Measurements from ENCODE around the gene TCP11. TPM values are rescaled to one million over a fixed set of nuclear protein-coding genes. Genes with fewer than 3 reads are reported as not detected.

The TCP11 gene
- total RNA-seq, 6 experiments from 2014 or later: 0.31 TPM; not detected in 5

DNA sequence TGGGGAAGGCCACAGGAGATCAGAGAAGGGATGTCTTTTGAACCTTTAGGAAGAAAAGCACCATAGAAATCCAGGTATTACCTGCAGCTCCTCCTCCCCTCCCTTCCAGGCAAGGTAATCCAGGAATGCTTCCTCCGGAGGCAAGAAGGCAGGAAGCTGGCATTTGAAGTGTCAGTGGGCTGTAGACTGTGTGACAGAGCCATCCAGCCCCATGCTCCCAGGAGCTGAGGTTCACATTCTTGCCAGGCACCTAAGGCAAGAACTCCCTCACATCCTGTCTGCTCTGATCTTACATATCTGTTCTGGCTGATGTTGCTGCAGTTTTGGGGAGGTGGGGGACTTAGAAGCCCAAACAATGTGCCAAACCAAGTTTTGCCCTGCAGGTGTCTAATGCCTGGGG lies 44.8 kb upstream of the TCP11 start:
- intact Hi-C loops (cut with DNase I): no loop called here

DNA sequence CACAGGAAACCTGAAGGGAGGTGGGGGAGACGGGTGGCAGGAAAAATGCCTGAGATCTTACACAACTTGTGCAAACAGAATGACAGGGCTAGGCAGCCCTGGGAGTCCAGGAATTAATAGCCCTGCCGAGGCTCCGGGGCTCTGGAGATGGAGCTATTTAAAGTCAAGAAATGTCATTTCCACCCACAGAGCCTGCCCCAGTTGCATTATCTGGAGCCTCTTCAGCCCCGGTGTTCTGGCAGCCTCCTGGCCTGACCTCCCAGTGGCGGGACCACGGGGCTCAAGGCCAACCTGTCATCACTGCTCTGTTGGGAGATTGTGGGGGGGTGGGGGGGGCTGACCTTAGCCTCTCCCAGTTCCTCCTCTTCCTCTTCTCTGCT lies 44.2 kb upstream of the TCP11 start:
- peak overlapping the region in 2 of 3 donors; percentile 21 for H3K4me3 ChIP-seq
- intact Hi-C loops (cut with DNase I): no loop called here
- H3K36me3 ChIP-seq: no peaks in the 10 kb centered on the region
- peaks cover 0 to 19% (median 3%) of the 10 kb centered on the region in 4 donors for H3K4me1 ChIP-seq
- ATAC-seq: peak; percentile 89 to 96 (median 94)
- 0% methylated on average over 3 of the region's 6 CpGs for WGBS (ENCODE audit: insufficient coverage, low coverage, low lambda C conversion rate, missing lambda C conversion rate)
- TF ChIP-seq, protein P1, sequence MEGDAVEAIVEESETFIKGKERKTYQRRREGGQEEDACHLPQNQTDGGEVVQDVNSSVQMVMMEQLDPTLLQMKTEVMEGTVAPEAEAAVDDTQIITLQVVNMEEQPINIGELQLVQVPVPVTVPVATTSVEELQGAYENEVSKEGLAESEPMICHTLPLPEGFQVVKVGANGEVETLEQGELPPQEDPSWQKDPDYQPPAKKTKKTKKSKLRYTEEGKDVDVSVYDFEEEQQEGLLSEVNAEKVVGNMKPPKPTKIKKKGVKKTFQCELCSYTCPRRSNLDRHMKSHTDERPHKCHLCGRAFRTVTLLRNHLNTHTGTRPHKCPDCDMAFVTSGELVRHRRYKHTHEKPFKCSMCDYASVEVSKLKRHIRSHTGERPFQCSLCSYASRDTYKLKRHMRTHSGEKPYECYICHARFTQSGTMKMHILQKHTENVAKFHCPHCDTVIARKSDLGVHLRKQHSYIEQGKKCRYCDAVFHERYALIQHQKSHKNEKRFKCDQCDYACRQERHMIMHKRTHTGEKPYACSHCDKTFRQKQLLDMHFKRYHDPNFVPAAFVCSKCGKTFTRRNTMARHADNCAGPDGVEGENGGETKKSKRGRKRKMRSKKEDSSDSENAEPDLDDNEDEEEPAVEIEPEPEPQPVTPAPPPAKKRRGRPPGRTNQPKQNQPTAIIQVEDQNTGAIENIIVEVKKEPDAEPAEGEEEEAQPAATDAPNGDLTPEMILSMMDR (IDR thresholded peaks at IDR 0.05): no peak
- TF ChIP-seq POLR2A (IDR thresholded peaks at IDR 0.05): peak; percentile 21
- peak in 1 of 3 donors; percentile 39 for DNase-seq
- peak overlapping the region; percentile 26 to 54 (median 37) for H3K27ac ChIP-seq
- H3K9me3 ChIP-seq: no peaks in the 10 kb centered on the region
- no peaks in the 10 kb centered on the region for H3K27me3 ChIP-seq

More for the DNA sequence above, 44.8 kb upstream of the TCP11 start:
- no peaks in the 10 kb centered on the region for H3K27me3 ChIP-seq
- no peaks in the 10 kb centered on the region for H3K36me3 ChIP-seq
- peaks cover 0 to 19% (median 3%) of the 10 kb centered on the region in 4 donors for H3K4me1 ChIP-seq
- WGBS (ENCODE audit: insufficient coverage, low coverage, low lambda C conversion rate, missing lambda C conversion rate): no CpG with 5 or more reads among the region's 1 CpG
- peak in 1 of 4 donors; percentile 10 for ATAC-seq
- H3K27ac ChIP-seq: no peak overlapping the region
- TF ChIP-seq, protein P1 (IDR thresholded peaks at IDR 0.05): no peak
- no peak for TF ChIP-seq POLR2A (IDR thresholded peaks at IDR 0.05)
- no peaks in the 10 kb centered on the region for H3K9me3 ChIP-seq
- no peak for DNase-seq
- H3K4me3 ChIP-seq: no peak overlapping the region

DNA sequence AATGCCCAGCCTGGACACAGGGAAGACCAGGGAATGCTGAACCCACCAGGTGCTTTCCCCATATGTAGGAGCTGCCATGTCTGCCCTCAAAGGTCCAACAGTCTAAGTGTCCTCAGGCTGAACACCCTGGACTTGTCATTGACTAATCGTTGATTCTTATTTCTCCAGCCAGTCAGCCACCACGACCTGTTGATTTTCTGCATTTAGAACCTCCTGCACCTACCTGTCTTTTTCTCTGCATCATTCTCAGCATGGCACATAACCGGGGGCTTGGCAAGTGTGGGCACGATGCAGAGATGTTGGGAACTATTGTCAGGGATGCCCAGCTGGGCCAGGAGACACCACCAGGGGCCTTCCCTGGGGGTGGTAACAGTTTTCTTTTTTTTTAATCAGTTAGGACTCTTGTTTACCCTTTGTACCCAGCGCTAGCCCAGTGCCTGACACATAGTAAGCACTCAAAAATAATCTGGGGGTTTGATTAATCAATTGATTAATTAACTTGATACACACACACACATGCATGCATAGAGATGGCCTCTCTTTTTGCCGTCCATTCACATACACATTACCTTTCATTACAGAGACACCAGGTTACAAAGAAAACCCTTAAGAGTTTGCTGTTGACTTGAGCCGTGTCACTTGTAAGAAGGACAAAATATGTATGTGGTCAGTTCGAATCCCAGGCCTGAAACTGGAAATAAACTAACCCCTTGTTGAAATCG lies 43.6 kb upstream of the TCP11 start:
- intact Hi-C loops (cut with DNase I): no loop called here
- ATAC-seq (peak in 2 of 4 donors; percentile 9 to 29), DNase-seq (no peak)
- peak overlapping the region in 2 of 3 donors; percentile 21 for H3K4me3 ChIP-seq
- no peaks in the 10 kb centered on the region for H3K27me3 ChIP-seq
- H3K27ac ChIP-seq: peak overlapping the region in 2 of 3 donors; percentile 26 to 54
- H3K4me1 ChIP-seq: peaks cover 0 to 19% (median 3%) of the 10 kb centered on the region in 4 donors
- WGBS (ENCODE audit: insufficient coverage, low coverage, low lambda C conversion rate, missing lambda C conversion rate): 41% methylated on average over 8 of the region's 9 CpGs
- H3K9me3 ChIP-seq: no peaks in the 10 kb centered on the region
- no peaks in the 10 kb centered on the region for H3K36me3 ChIP-seq
- TF ChIP-seq, protein P1 (IDR thresholded peaks at IDR 0.05): no peak

DNA sequence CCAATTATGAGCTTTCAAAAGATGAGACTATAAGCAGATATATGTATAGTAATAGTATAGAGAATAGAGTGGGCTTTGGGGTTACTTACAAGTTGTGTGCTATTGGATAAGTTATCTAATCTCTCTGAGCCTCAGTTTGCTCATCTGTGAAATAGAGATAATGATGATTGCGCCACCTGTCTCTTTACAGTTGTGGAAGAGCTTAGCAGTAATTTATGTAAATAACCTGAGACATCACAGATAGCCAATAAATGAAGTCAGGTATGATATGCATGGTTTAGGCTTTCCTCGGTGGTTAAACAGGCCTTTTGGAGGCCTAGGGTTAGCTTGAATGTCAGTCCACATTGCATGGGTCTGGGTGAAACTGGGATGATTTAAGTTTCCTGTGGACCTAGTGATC lies 42.8 kb upstream of the TCP11 start:
- Histone ChIP-seq H3K4me1 (peaks cover 0 to 19% (median 3%) of the 10 kb centered on the region in 4 donors), H3K4me3 (no peak overlapping the region), H3K36me3 (no peaks in the 10 kb centered on the region), H3K27ac (no peak overlapping the region), H3K9me3 (no peaks in the 10 kb centered on the region), H3K27me3 (no peaks in the 10 kb centered on the region)
- 93% methylated on average over 2 of the region's 2 CpGs for WGBS (ENCODE audit: insufficient coverage, low coverage, low lambda C conversion rate, missing lambda C conversion rate)
- no peak for DNase-seq
- TF ChIP-seq, protein P1 (IDR thresholded peaks at IDR 0.05): no peak
- TF ChIP-seq POLR2A (IDR thresholded peaks at IDR 0.05): no peak
- intact Hi-C loops (cut with DNase I): no loop called here
- ATAC-seq: no peak

Data from right lobe of liver (tissue), 6 donors.